CD4-positive, alpha-beta T cell treated with Interleukin-21 for 1 hour (primary cell): ENCODE data around the gene VPS8.

Experiments used
- DNase-seq: peaks from one replicate; pipeline ENCODE4 v3.0.0-alpha.2; 2020

VPS8 gene

DNA sequence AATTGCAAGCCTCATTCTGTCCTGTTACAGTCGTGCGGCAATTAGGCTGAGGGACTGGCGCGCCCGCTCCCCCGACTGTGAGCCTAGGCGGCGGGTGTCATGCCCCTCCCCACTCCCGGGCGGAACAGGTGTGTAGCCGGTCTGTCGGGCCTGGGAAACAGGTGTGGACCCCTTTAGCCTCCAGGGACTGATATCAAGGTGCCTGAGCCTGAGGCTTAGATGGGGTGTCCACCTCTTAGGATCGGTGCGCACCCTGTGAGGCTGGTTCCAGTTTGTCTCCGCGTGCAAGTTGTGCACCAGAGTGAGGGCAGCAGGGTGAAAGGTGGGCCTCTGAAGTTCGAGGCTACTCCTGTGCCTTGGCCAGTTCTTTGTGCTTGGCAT lies 686 bp downstream of the VPS8 start:
- DNase-seq = no peak

GRCh38 chr3:184813357-184813756 lies 1.4 kb downstream of the VPS8 start:
- DNase-seq = no peak

- DNase-seq = no peak
Measured at GRCh38 chr3:184814214-184814613, 2.2 kb downstream of the VPS8 start.

- no peak for DNase-seq
Measured at GRCh38 chr3:184815046-184815930, 3.3 kb downstream of the VPS8 start.

DNA sequence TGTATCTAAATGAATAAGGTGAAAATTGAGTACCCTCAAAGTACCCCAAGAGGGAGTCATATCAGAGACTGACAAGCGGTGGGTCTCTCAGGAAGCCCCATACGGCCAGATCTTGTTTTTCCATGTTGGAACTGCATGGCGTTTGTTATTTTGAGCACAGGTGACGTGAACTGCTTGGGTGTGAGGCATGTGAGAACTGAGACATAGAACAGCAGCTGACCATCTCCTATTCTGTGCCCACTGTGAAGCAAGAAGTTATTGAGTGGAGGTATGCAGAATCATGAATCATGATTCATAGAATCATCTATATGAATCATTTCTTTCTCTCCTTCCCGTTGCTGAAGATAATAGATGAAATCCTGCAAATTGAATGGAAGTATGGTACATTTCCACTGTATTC lies 4.6 kb downstream of the VPS8 start:
- DNase-seq = no peak

DNA sequence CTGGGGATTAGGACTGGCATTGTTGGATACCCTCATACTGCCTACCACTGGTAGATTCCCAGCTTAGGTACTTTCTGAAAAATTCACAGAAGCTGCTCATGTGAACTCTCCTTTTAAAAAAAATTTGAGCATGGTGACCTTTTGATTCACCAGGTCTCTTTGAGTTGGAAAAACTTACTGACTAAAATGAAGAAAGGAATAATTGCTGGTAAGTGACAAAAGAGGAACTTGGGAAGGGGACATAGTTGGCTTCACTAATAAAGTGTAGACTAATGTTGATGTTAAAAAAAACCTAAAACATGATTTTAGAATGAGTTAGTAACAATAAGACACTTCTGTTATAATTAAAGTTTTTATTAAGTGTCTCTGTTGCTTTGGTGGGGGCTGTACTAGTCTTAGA lies 8.6 kb downstream of the VPS8 start:
- DNase-seq = no peak

GRCh38 chr3:184821034-184821433 lies 9.1 kb downstream of the VPS8 start:
- no peak for DNase-seq

- no peak for DNase-seq
Measured at GRCh38 chr3:184822081-184822480, 10.1 kb downstream of the VPS8 start.

DNA sequence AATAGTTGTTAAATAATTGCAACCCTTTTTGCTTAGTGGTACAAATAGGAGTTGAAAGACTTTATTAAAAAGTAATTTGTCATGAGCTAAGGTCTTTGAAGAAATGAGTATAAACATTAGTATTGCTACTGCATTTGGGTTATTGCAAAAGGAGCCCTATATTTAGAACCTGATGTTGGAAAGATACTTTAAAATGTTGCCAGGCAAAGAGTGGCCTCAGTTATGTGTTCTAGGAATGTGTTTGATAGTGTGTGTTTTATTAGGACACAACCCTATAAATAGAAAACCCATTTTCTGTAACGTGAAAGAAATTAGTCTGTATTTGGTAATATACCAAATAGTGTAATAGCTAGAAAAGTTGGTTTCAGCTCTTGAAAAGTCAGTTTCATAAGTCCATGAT lies 10.7 kb downstream of the VPS8 start:
- DNase-seq = no peak

GRCh38 chr3:184823990-184824389 lies 12.0 kb downstream of the VPS8 start:
- no peak for DNase-seq

GRCh38 chr3:184825121-184825820 lies 13.3 kb downstream of the VPS8 start:
- no peak for DNase-seq

- no peak for DNase-seq
Measured at GRCh38 chr3:184827572-184827971, 15.6 kb downstream of the VPS8 start.

GRCh38 chr3:184832044-184832443 lies 20.1 kb downstream of the VPS8 start:
- DNase-seq = no peak

DNA sequence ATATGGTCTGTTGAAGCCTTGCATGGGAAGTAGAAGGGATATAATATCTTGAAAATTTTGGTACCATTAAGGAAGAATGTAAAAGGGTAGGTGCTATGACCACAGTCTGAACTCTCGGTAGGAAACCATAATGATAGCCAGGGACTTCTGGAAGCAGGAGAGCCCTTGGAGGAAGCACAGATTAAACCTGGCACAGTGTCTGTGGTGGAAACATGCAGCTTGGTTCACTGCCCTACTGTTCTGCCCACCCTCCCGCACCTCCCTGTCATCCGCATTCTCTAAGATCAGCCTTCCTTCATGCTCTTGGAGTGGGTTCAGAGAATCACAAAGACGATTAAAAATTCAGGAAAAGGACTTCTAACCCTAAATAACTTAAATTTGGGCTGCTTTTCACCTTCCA lies 20.9 kb downstream of the VPS8 start:
- no peak for DNase-seq

DNA sequence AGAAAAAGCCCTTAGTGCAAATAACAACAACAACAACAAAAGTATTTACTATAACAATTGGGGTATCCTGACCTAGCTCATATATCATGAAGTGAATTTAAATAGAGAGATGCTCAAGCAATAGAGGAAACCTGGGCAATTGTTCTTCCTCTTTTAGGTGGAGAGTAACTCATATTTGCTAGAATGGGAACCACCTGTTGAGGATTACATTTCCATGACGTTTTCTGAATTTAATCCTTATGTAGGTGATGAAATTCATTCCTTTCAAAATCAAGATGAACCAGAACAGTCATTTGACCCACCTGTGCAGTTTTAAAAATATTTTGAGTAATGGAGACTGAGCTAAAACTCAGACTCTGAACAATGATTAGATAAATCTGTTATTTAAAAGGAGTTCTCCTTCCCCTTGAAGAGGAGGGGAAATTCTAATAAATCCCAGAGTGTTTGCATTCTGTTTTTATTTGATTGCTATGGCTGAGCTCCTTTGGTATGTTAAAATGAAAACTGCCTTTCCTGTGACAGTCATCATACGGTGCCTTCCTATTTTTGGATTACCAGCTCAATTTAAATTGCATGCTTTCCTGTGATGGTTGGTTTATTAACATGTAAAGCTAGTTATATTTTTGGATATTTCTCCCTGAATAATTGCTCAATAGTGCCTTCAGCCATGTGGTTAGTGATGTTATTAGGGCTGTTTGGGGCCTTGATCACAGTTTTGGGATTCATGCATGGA lies 24.3 kb downstream of the VPS8 start:
- no peak for DNase-seq

- DNase-seq = no peak
Measured at GRCh38 chr3:184842433-184842832, 30.5 kb downstream of the VPS8 start.

DNA sequence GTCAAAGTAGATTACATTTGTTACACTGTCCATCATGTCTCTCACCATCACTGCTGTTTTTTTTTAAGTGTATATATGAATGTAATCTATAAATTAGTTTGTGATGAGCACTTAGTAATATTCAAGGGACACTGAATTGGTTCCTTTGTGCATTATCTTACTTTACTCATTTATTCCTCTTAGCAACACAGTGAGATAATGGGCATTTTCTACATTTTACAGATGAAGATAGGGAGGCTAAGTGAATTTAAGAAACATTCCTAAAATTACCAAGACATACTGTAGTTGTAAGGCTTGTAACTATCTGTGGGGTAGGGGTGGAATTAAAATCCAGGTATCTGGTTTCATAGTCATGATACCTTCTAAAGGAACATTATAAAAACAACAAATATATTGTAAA lies 33.9 kb downstream of the VPS8 start:
- no peak for DNase-seq

GRCh38 chr3:184846496-184846895 lies 34.5 kb downstream of the VPS8 start:
- no peak for DNase-seq

GRCh38 chr3:184848934-184849333 lies 37.0 kb downstream of the VPS8 start:
- no peak for DNase-seq

GRCh38 chr3:184850201-184850600 lies 38.2 kb downstream of the VPS8 start:
- DNase-seq = no peak

DNA sequence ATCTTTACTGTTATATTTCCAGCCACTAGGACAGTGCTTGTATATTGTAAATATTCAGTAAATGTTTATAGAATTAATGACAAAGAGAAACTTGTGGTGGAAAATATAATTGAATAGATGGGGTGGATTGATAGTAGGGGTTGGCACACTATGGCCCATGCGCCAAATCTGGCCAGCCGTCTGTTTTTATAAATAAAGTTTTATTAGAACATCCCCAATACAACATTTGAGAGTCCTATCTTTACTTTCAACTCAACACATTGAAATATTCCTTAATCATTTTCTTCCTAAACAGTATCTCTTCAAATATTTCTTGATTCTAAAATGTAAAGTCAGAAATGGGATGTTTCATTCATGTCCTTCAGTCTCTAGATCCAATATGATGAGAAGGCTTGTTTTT lies 45.1 kb downstream of the VPS8 start:
- no peak for DNase-seq

DNA sequence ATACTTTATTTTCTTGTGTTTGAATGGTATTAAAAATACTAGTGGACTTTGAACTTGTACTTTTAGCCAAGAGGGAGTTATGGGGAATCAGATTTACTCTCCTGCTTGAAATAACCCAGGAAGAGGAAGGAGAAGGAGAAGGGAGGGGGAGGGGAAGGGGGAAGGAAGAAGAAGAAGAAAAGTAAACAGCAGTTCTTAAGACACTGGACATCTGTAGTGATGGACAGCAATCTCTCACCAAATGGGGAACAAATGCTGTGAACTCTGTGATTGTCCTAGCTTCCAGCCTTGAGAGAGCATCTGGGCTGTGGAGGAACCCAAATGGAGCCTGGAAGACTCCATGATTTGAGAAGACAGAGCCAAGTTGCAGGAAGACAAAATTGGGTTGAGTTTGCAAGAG lies 52.0 kb downstream of the VPS8 start:
- no peak for DNase-seq

GRCh38 chr3:184868477-184868876 lies 56.5 kb downstream of the VPS8 start:
- no peak for DNase-seq

DNA sequence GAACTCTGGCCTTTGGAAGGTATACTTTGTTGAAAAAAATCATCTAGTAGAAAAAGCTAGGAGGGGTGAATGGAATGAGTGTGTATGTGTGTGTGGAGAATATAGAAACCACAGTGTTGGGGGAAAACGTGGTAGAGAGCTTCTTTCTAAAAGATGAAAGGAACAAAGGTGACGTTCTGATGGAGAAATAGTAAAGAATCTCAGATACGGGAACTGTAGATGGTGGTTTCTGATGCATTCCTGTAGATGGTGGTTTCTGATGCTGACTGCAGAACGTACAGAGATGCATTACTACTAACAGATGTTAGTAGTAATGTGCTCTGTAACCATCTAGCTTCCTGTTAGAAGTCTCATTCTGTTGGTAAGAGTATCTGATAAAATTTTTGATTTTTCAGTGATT lies 60.2 kb downstream of the VPS8 start:
- DNase-seq = no peak
